Measurements from ENCODE around the gene ICAM4. TPM values are rescaled to one million over a fixed set of nuclear protein-coding genes. Genes with fewer than 3 reads are reported as not detected.

The ICAM4 gene
- total RNA-seq, 1 donor from 2014 or later: not detected

DNA sequence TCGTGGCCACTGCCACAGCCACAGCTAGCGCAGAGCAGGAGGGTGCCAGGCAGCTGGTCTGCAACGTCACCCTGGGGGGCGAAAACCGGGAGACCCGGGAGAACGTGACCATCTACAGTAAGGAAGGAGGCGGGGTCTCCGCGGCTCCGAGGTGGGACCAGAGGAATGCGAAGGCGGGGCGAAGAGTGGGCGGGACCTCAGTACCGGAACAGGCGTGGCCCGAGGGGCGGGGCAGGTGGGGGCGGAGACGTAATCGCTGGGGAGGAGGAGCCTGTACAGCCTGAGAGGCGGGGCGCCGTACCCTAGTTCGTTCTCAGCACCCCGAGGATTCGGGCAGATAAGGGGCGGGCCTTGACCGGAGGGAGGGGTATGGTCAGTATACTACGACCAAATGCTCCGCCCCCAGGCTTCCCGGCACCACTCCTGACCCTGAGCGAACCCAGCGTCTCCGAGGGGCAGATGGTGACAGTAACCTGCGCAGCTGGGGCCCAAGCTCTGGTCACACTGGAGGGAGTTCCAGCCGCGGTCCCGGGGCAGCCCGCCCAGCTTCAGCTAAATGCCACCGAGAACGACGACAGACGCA, 5.5 kb downstream of the ICAM4 start:
- Mint-ChIP-seq H3K4me1 (ENCODE audit: unreplicated experiment) (peaks cover 49% of the 10 kb centered on the region), H3K9me3 (ENCODE audit: unreplicated experiment) (no peaks in the 10 kb centered on the region), H3K36me3 (ENCODE audit: unreplicated experiment) (peaks cover 2% of the 10 kb centered on the region), H3K27me3 (ENCODE audit: unreplicated experiment) (peaks cover 72% of the 10 kb centered on the region), H3K27ac (ENCODE audit: unreplicated experiment) (no peak overlapping the region), H3K4me3 (ENCODE audit: unreplicated experiment) (peak overlapping the region; percentile 72)
- TF ChIP-seq, protein P1, sequence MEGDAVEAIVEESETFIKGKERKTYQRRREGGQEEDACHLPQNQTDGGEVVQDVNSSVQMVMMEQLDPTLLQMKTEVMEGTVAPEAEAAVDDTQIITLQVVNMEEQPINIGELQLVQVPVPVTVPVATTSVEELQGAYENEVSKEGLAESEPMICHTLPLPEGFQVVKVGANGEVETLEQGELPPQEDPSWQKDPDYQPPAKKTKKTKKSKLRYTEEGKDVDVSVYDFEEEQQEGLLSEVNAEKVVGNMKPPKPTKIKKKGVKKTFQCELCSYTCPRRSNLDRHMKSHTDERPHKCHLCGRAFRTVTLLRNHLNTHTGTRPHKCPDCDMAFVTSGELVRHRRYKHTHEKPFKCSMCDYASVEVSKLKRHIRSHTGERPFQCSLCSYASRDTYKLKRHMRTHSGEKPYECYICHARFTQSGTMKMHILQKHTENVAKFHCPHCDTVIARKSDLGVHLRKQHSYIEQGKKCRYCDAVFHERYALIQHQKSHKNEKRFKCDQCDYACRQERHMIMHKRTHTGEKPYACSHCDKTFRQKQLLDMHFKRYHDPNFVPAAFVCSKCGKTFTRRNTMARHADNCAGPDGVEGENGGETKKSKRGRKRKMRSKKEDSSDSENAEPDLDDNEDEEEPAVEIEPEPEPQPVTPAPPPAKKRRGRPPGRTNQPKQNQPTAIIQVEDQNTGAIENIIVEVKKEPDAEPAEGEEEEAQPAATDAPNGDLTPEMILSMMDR (IDR thresholded peaks at IDR 0.05): no peak
- peak; percentile 88 for DNase-seq (ENCODE audit: extremely low spot score, unreplicated experiment)

DNA sequence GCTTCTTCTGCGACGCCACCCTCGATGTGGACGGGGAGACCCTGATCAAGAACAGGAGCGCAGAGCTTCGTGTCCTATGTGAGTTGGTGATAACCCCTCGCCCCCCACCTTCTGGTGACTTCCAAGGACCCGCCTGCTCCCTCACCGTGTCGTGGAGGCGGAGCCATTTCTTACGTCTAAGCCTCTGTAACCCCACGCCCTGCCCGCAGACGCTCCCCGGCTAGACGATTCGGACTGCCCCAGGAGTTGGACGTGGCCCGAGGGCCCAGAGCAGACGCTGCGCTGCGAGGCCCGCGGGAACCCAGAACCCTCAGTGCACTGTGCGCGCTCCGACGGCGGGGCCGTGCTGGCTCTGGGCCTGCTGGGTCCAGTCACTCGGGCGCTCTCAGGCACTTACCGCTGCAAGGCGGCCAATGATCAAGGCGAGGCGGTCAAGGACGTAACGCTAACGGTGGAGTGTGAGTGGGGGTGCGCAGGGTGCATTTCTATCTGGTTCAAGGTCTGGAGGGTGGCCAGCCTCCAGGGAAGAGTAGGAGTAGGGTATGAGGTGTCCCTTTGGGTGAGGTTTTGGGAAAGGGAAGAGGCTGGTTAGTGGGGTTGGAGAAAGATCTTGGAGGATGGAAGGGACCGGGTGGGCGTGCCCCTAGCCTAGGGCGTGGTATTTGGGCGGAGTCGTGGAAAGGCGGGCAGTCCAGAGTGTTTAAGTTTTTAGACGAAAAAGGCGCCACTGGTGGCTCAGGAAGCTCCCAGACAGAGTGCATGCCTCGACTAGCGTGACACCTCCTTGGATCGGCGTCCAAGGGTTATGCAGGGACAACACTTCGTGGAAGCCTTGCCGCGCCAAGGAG, 6.3 kb downstream of the ICAM4 start:
- TF ChIP-seq, protein P1 (IDR thresholded peaks at IDR 0.05): no peak
- H3K4me1 Mint-ChIP-seq (ENCODE audit: unreplicated experiment): peaks cover 49% of the 10 kb centered on the region
- H3K27ac Mint-ChIP-seq (ENCODE audit: unreplicated experiment): no peak overlapping the region
- no peaks in the 10 kb centered on the region for H3K9me3 Mint-ChIP-seq (ENCODE audit: unreplicated experiment)
- peaks cover 69% of the 10 kb centered on the region for H3K27me3 Mint-ChIP-seq (ENCODE audit: unreplicated experiment)
- DNase-seq (ENCODE audit: extremely low spot score, unreplicated experiment): peak; percentile 84
- peak overlapping the region; percentile 72 for H3K4me3 Mint-ChIP-seq (ENCODE audit: unreplicated experiment)
- H3K36me3 Mint-ChIP-seq (ENCODE audit: unreplicated experiment): peaks cover 2% of the 10 kb centered on the region

DNA sequence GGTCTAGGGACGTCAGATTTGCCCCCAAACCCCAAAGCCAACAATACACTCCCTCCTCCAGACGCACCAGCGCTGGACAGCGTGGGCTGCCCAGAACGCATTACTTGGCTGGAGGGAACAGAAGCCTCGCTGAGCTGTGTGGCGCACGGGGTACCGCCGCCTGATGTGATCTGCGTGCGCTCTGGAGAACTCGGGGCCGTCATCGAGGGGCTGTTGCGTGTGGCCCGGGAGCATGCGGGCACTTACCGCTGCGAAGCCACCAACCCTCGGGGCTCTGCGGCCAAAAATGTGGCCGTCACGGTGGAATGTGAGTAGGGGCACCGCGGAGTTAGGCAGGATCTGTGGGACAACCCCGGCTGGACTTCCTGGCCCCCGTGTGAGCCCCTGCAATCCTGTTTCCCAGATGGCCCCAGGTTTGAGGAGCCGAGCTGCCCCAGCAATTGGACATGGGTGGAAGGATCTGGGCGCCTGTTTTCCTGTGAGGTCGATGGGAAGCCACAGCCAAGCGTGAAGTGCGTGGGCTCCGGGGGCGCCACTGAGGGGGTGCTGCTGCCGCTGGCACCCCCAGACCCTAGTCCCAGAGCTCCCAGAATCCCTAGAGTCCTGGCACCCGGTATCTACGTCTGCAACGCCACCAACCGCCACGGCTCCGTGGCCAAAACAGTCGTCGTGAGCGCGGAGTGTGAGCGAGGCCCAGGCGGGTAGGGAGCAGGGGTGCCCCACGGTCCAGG, 7.0 kb downstream of the ICAM4 start:
- H3K4me1 Mint-ChIP-seq (ENCODE audit: unreplicated experiment): peaks cover 45% of the 10 kb centered on the region
- no peak for DNase-seq (ENCODE audit: extremely low spot score, unreplicated experiment)
- H3K9me3 Mint-ChIP-seq (ENCODE audit: unreplicated experiment): no peaks in the 10 kb centered on the region
- peaks cover 2% of the 10 kb centered on the region for H3K36me3 Mint-ChIP-seq (ENCODE audit: unreplicated experiment)
- H3K27ac Mint-ChIP-seq (ENCODE audit: unreplicated experiment): no peak overlapping the region
- TF ChIP-seq, protein P1 (IDR thresholded peaks at IDR 0.05): no peak
- H3K27me3 Mint-ChIP-seq (ENCODE audit: unreplicated experiment): peaks cover 63% of the 10 kb centered on the region
- no peak overlapping the region for H3K4me3 Mint-ChIP-seq (ENCODE audit: unreplicated experiment)

DNA sequence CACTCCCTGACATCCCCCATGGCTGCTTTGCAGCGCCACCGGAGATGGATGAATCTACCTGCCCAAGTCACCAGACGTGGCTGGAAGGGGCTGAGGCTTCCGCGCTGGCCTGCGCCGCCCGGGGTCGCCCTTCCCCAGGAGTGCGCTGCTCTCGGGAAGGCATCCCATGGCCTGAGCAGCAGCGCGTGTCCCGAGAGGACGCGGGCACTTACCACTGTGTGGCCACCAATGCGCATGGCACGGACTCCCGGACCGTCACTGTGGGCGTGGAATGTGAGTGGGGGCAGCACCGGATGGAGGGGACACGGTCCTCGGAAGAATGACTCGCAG, 7.6 kb downstream of the ICAM4 start:
- TF ChIP-seq, protein P1 (IDR thresholded peaks at IDR 0.05): no peak
- Mint-ChIP-seq H3K4me1 (ENCODE audit: unreplicated experiment) (peaks cover 40% of the 10 kb centered on the region), H3K9me3 (ENCODE audit: unreplicated experiment) (no peaks in the 10 kb centered on the region), H3K27me3 (ENCODE audit: unreplicated experiment) (peaks cover 61% of the 10 kb centered on the region), H3K36me3 (ENCODE audit: unreplicated experiment) (peaks cover 2% of the 10 kb centered on the region), H3K4me3 (ENCODE audit: unreplicated experiment) (no peak overlapping the region), H3K27ac (ENCODE audit: unreplicated experiment) (no peak overlapping the region)
- DNase-seq (ENCODE audit: extremely low spot score, unreplicated experiment): peak; percentile 83
